GM10266 (cell line): ENCODE measurements around the gene C18orf63.

Experiments used
- DNase-seq: peaks from one replicate; pipeline ENCODE4 v3.0.0; 2012; ENCODE audit errors: extremely low spot score
- TF ChIP-seq, protein P1 (sequence below): IDR thresholded peaks from 2 replicates; pipeline ENCODE4 v1.5.1; 2012; ENCODE audit warnings: mild to moderate bottlenecking, low read depth; ENCODE audit not compliant: control insufficient read depth, insufficient read depth; ENCODE audit errors: missing control alignments

C18orf63 gene

DNA sequence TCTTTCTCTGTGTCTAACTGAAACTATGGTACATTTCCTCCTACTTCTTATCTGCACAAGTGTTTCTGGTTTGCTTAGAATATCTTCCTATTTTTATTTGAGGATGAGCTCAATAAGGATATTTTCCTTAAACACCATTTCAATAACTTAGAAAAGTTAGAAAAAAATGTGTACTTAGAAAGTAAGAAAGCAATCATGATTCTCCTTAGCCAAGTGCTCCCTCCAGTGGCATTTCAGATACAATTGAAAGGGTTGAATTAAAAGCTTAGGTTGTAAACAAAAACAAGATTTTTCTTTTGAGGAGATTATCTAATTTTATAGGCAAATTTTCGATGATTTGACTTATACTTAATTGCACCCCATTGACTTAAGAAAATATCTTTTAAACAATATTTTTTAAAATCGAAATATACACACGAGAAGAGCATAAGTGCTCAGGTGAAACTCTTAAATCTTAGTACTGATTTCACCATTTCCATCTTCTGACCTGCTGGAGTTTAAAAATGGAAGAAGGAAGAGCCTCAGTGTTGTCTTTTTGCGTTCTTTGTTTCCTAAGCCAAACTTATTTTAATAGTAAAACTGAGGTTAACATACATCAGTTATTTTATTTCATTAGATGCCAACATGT, 26.9 kb downstream of the C18orf63 start:
- DNase-seq: no peak
- TF ChIP-seq, protein P1, sequence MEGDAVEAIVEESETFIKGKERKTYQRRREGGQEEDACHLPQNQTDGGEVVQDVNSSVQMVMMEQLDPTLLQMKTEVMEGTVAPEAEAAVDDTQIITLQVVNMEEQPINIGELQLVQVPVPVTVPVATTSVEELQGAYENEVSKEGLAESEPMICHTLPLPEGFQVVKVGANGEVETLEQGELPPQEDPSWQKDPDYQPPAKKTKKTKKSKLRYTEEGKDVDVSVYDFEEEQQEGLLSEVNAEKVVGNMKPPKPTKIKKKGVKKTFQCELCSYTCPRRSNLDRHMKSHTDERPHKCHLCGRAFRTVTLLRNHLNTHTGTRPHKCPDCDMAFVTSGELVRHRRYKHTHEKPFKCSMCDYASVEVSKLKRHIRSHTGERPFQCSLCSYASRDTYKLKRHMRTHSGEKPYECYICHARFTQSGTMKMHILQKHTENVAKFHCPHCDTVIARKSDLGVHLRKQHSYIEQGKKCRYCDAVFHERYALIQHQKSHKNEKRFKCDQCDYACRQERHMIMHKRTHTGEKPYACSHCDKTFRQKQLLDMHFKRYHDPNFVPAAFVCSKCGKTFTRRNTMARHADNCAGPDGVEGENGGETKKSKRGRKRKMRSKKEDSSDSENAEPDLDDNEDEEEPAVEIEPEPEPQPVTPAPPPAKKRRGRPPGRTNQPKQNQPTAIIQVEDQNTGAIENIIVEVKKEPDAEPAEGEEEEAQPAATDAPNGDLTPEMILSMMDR: peak; percentile 61

GRCh38 chr18:74346206-74346605, 30.6 kb downstream of the C18orf63 start:
- no peak for DNase-seq
- TF ChIP-seq, protein P1: no peak

DNA sequence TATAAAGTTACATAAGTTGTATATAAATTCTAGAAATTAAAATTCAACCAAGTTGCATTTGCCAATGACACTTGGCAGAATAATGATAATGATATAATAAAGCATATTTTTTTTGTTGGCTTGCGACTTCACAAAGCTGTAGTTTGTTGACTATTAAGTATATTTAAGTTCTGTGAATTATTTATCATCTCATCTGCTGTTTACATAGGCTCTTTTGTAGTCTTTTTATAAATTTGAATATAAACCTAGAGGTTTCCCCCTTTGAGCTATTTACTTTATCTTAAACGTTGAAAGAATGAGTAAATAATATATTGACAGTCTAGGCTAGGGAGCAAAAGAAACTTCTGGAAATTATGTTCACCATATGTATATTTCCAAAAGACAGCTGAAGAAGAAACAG, 32.9 kb downstream of the C18orf63 start:
- no peak for DNase-seq
- TF ChIP-seq, protein P1: no peak

- no peak for DNase-seq
- TF ChIP-seq, protein P1: no peak
Observed at GRCh38 chr18:74351354-74351753, 35.7 kb downstream of the C18orf63 start.

GRCh38 chr18:74353169-74353775, 37.6 kb downstream of the C18orf63 start:
- TF ChIP-seq, protein P1: peak; percentile 64
- peak; percentile 36 for DNase-seq

DNA sequence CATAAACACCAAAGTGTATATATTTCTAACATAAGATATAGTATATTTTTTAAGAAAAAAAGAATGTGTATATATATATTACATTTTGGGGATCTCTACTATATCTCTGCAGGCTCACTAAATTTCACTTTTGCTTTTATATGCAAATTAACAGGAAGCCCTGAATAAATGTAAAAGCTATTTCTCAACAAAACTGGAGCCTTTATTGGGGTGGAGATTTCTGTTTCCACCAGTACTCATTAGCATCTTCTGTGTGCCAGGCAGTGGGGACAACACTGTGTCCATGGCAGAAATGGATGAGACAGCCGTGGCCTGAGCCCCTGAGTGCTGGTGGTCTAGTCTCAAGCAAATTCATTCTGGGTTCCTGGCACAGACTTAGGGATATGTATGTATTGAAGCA, 41.3 kb downstream of the C18orf63 start:
- TF ChIP-seq, protein P1: no peak
- DNase-seq: no peak
